Measurements from ENCODE around the gene ARSB. TPM values are rescaled to one million over a fixed set of nuclear protein-coding genes. Genes with fewer than 3 reads are reported as not detected.

The ARSB gene
- total and polyA plus RNA-seq, 9 of the 15 experiments (the other 6 are each of a cell fraction or from before 2014, with no cell fraction given) = 0.52 to 4.6 (median 2.4) TPM

DNA sequence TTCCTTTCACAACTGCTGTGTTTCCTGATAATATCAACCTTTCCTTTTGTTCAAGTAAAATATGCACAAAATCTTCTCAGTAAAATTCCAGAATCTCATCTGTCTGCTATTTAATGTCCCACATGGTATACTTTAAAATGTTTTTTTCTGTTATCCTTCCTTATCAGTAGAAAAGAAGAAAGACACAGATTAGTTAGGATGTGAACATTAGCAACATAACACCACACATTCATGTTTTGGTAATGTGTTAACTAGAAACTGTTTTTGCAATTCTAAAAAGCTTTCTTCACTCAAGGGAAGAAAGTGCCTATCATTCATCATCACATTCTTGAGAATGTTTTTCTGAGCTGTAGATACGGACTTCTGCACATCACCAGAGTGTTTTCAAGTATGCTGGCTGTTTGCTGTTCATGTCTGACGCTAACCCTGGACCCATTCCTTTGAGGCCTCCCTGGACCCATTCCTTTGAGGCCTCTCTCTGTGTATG is 10.5 kb upstream of the ARSB start (continued):
- TF ChIP-seq, protein P1, sequence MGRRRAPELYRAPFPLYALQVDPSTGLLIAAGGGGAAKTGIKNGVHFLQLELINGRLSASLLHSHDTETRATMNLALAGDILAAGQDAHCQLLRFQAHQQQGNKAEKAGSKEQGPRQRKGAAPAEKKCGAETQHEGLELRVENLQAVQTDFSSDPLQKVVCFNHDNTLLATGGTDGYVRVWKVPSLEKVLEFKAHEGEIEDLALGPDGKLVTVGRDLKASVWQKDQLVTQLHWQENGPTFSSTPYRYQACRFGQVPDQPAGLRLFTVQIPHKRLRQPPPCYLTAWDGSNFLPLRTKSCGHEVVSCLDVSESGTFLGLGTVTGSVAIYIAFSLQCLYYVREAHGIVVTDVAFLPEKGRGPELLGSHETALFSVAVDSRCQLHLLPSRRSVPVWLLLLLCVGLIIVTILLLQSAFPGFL (CRISPR knock-in tag; IDR thresholded peaks at IDR 0.05) = no peak
- TF ChIP-seq LEF1 (IDR thresholded peaks at IDR 0.05) (no peak), CBX3 (IDR thresholded peaks at IDR 0.05; ENCODE audit: borderline replicate concordance in 1 of 2, low read length in 2 of 2) (no peak), XRCC3 (IDR thresholded peaks at IDR 0.05) (no peak), TEAD1 (CRISPR knock-in tag; IDR thresholded peaks at IDR 0.05) (no peak), ZNF121 (CRISPR knock-in tag; conservative IDR thresholded peaks at IDR 0.05) (no peak), SMAD3 (CRISPR knock-in tag; conservative IDR thresholded peaks at IDR 0.05) (no peak), BCL6 (CRISPR knock-in tag; IDR thresholded peaks at IDR 0.05) (no peak)
- TF ChIP-seq, protein P2, sequence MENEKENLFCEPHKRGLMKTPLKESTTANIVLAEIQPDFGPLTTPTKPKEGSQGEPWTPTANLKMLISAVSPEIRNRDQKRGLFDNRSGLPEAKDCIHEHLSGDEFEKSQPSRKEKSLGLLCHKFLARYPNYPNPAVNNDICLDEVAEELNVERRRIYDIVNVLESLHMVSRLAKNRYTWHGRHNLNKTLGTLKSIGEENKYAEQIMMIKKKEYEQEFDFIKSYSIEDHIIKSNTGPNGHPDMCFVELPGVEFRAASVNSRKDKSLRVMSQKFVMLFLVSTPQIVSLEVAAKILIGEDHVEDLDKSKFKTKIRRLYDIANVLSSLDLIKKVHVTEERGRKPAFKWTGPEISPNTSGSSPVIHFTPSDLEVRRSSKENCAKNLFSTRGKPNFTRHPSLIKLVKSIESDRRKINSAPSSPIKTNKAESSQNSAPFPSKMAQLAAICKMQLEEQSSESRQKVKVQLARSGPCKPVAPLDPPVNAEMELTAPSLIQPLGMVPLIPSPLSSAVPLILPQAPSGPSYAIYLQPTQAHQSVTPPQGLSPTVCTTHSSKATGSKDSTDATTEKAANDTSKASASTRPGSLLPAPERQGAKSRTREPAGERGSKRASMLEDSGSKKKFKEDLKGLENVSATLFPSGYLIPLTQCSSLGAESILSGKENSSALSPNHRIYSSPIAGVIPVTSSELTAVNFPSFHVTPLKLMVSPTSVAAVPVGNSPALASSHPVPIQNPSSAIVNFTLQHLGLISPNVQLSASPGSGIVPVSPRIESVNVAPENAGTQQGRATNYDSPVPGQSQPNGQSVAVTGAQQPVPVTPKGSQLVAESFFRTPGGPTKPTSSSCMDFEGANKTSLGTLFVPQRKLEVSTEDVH (IDR thresholded peaks at IDR 0.05; ENCODE audit: low read depth, partially characterized antibody) = no peak
- TF ChIP-seq, protein P3, sequence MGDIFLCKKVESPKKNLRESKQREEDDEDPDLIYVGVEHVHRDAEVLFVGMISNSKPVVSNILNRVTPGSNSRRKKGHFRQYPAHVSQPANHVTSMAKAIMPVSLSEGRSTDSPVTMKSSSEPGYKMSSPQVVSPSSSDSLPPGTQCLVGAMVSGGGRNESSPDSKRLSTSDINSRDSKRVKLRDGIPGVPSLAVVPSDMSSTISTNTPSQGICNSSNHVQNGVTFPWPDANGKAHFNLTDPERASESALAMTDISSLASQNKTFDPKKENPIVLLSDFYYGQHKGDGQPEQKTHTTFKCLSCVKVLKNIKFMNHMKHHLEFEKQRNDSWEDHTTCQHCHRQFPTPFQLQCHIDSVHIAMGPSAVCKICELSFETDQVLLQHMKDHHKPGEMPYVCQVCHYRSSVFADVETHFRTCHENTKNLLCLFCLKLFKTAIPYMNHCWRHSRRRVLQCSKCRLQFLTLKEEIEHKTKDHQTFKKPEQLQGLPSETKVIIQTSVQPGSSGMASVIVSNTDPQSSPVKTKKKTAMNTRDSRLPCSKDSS (IDR thresholded peaks at IDR 0.05; ENCODE audit: low read depth, partially characterized antibody) = no peak

Data from K562 (cell line).